ENCODE data around the gene POLR2E.
"Not testable (repeated sequence)": the region's sequence is repeated elsewhere in the genome, so short reads cannot be mapped to it uniquely, and the experiment has no call there.

- TF ChIP-seq CTCF (conservative IDR thresholded peaks at IDR 0.05; ENCODE audit: low read depth, low read length); EZH2 (IDR thresholded peaks at IDR 0.05; ENCODE audit: borderline replicate concordance, low read depth, low read length, poor library complexity, severe bottlenecking): not testable (repeated sequence)
These were observed 19.6 kb upstream of the POLR2E start for GRCh38 chr19:1114728-1115127.

Data from A673 (cell line).